H1 (cell line): ENCODE measurements around the gene PRR16.

ENCODE experiments used
- EZH2 ChIP-seq: fragments of 200-600 bp; sonication (generic); IDR thresholded peaks from 2 replicates; pipeline ENCODE4 v1.7.1; 2012; ENCODE audit warnings: low read depth, mild to moderate bottlenecking, moderate library complexity, low read length, inconsistent platforms; ENCODE audit not compliant: severe bottlenecking
- HDAC2 ChIP-seq, 2 experiments: fragments of 300-600 bp in 1 of 2; sonication (generic) in 1 of 2; IDR thresholded peaks; 2 replicates each; pipeline ENCODE4 v1.6.1; 2011 to 2012; ENCODE audit warnings: low read depth in 2 of 2, low read length in 2 of 2, mild to moderate bottlenecking in 2 of 2, moderate library complexity in 2 of 2, borderline replicate concordance in 1 of 2, inconsistent platforms in 1 of 2
- MAFK ChIP-seq: IDR thresholded peaks from 2 replicates; pipeline ENCODE4 v1.6.1; 2012; ENCODE audit warnings: low read depth, mild to moderate bottlenecking, improper control_type of control experiment, low read length
- POLR2A ChIP-seq, 2 experiments: IDR thresholded peaks; 1 replicate in 1 of 2; 2 replicates in 1 of 2; pipeline ENCODE4 v1.6.1; 2011; ENCODE audit warnings: low read depth in 2 of 2, low read length in 2 of 2, mild to moderate bottlenecking in 2 of 2; ENCODE audit errors: control extremely low read depth in 1 of 2
- RAD21 ChIP-seq, 2 experiments: IDR thresholded peaks in 1 of 2; conservative IDR thresholded peaks in 1 of 2; 2 replicates each; pipeline ENCODE4 v1.6.1; 2011; ENCODE audit warnings: low read depth in 2 of 2, low read length in 2 of 2, improper control_type of control experiment in 1 of 2, inconsistent platforms in 1 of 2, mild to moderate bottlenecking in 1 of 2, moderate library complexity in 1 of 2
- SIN3A ChIP-seq, 2 experiments: IDR thresholded peaks in 1 of 2; conservative IDR thresholded peaks in 1 of 2; 2 replicates each; pipeline ENCODE4 v1.6.1; 2011 to 2012; ENCODE audit warnings: low read length in 2 of 2, improper control_type of control experiment in 1 of 2, low read depth in 1 of 2, mild to moderate bottlenecking in 1 of 2
- SP1 ChIP-seq: IDR thresholded peaks from 2 replicates; pipeline ENCODE4 v1.6.1; 2011; ENCODE audit warnings: low read depth, low read length
- TAF1 ChIP-seq: IDR thresholded peaks from 2 replicates; pipeline ENCODE4 v1.6.1; 2011; ENCODE audit warnings: mild to moderate bottlenecking, low read depth, low read length
- ZNF274 ChIP-seq: IDR thresholded peaks from 2 replicates; pipeline ENCODE4 v1.7.0; 2012; ENCODE audit warnings: low read length, borderline replicate concordance; ENCODE audit errors: extremely low read depth
- TF ChIP-seq, protein P1 (sequence below), 3 experiments: IDR thresholded peaks; 1 replicate in 2 of 3; 2 replicates in 1 of 3; pipeline versions ENCODE4 v1.5.1 to v1.6.1; 2011; ENCODE audit warnings: low read length in 3 of 3, mild to moderate bottlenecking in 3 of 3, inconsistent platforms in 2 of 3, low read depth in 1 of 3, moderate library complexity in 1 of 3; ENCODE audit not compliant: insufficient read depth in 1 of 3; ENCODE audit errors: control extremely low read depth in 1 of 3

DNA sequence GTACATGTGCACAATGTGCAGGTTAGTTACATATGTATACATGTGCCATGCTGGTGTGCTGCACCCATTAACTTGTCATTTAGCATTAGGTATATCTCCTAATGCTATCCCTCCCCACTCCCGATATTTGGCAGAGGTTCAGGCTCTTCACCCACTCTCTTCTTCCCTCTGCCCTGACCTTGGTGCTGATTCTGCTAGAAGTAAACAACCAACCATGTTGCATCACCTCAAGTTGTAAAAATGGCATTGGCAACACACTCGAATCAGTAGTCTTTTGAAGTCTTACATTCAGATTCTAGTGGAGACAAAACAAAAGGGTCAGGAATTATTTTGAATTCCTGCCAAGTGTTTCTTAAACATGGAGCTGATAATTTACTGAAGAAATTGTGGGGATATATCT, 40.0 kb downstream of the PRR16 start:
- no peak for TF ChIP-seq SP1
- TF ChIP-seq HDAC2 (IDR thresholded peaks at IDR 0.05; ENCODE audit: borderline replicate concordance in 1 of 2, low read depth in 2 of 2, low read length in 2 of 2): no peak
- TF ChIP-seq RAD21 (IDR thresholded peaks at IDR 0.05 in 1 of 2, conservative IDR thresholded peaks at IDR 0.05 in 1 of 2; ENCODE audit: low read depth in 2 of 2, low read length in 2 of 2): no peak
- no peak for TF ChIP-seq SIN3A (conservative IDR thresholded peaks at IDR 0.05 in 1 of 2, IDR thresholded peaks at IDR 0.05 in 1 of 2; ENCODE audit: low read depth in 1 of 2, low read length in 2 of 2)
- TF ChIP-seq, protein P1, sequence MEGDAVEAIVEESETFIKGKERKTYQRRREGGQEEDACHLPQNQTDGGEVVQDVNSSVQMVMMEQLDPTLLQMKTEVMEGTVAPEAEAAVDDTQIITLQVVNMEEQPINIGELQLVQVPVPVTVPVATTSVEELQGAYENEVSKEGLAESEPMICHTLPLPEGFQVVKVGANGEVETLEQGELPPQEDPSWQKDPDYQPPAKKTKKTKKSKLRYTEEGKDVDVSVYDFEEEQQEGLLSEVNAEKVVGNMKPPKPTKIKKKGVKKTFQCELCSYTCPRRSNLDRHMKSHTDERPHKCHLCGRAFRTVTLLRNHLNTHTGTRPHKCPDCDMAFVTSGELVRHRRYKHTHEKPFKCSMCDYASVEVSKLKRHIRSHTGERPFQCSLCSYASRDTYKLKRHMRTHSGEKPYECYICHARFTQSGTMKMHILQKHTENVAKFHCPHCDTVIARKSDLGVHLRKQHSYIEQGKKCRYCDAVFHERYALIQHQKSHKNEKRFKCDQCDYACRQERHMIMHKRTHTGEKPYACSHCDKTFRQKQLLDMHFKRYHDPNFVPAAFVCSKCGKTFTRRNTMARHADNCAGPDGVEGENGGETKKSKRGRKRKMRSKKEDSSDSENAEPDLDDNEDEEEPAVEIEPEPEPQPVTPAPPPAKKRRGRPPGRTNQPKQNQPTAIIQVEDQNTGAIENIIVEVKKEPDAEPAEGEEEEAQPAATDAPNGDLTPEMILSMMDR (IDR thresholded peaks at IDR 0.05; ENCODE audit: control extremely low read depth in 1 of 3, insufficient read depth in 1 of 3, low read depth in 1 of 3, low read length in 3 of 3): no peak
- TF ChIP-seq MAFK: no peak
- no peak for TF ChIP-seq TAF1
- no peak for TF ChIP-seq POLR2A (IDR thresholded peaks at IDR 0.05; ENCODE audit: control extremely low read depth in 1 of 2, low read depth in 2 of 2, low read length in 2 of 2)
- no peak for TF ChIP-seq EZH2
- TF ChIP-seq ZNF274: no peak
